ENCODE data around the gene GPR173. TPM values are rescaled to one million over a fixed set of nuclear protein-coding genes. Genes with fewer than 3 reads are reported as not detected.

Gene GPR173, protein sequence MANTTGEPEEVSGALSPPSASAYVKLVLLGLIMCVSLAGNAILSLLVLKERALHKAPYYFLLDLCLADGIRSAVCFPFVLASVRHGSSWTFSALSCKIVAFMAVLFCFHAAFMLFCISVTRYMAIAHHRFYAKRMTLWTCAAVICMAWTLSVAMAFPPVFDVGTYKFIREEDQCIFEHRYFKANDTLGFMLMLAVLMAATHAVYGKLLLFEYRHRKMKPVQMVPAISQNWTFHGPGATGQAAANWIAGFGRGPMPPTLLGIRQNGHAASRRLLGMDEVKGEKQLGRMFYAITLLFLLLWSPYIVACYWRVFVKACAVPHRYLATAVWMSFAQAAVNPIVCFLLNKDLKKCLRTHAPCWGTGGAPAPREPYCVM
- 1.1 and 1.5 TPM in 2 replicates for total RNA-seq

GRCh38 chrX:53048169-53049126 lies at the start of gene GPR173:
GPR173 (plus strand) TSS chrX:53048789; CDS start chrX:53076622, 27,833 bp downstream.

DNA sequence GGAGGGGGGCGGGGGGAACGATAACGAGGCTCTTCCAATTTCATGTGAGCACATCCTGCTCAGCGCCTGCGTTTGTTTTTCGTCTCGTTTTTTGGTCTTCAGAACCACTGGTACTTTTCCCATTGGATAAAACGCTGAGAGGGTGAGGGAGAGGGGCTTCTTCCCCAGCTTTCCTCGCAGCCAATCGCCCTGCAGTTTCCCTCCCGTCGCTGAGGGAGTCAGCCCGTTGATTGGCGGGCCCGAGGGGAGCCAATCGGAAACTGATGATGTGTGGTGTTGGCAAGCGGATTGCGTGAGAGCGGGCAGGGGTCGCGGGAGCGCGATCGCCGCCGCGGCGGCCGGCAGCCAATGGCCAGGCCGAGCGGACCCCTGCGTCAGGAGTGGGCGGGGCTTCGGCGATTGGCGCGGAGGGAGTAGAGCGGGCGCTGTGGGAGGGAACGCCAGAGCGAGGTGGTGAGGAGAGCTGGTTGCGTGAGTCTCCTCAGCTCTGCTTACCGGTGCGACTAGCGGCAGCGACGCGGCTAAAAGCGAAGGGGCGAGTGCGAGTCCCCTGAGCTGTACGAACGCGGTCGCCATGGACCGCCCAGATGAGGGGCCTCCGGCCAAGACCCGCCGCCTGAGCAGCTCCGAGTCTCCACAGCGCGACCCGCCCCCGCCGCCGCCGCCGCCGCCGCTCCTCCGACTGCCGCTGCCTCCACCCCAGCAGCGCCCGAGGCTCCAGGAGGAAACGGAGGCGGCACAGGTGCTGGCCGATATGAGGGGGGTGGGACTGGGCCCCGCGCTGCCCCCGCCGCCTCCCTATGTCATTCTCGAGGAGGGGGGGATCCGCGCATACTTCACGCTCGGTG lies 33.6 kb downstream of the GPR173 start, which contains the start of gene TSPYL2:
Gene TSPYL2 (plus strand): TSS at position 443 of the 848 bp plus-strand sequence. CDS start 132 bp downstream, at position 575.

DNA sequence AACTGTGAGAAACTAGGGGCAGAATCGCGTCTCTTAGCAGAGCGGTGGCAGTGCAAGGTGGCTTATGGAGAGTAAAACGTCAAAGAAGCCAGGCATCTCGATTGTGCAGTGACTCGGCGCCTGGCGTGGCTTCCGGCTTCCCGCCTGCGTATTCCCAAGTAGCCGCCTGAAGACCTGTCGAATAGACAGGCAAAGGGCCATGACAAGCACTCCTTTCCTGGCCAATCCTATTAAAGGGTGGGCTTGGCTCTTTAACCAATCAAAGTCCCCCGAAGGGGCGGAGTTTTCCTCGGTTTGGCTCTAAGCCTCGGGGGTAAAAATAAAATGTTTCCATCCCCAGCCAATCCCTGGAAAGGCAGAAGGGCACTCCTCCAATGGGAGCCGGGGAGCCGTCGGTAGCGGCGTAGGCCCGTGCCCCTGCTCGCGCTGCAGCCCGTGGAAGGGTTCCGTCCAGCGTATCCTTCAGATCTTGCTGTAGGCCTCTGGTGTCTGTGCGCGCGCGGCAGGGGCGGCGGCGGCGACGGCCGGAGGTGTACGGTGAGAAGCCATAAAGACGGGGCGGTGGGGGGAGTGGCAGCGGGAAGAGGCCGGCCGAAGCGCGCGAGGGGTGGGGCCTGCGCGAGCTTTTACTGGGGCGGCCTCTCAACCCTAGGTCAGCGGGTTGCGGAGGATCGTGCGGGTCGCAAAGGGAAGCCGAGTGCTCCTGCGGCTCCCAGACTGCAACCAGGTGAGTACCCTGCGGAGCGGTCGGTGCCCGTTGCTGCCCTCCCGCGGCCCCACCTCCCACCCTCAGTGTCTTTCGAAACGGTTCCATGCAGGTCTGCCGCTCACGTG lies 45.4 kb downstream of the GPR173 start, which contains the start of gene KANTR:
Gene KANTR (plus strand): TSS at position 395 of the 834 bp plus-strand sequence. CDS start 30,131 bp downstream, outside the sequence.

Other genes with a start within 250 kb of the GPR173 start
- gene XAGE5, start 237.5 kb upstream of the GPR173 start, total RNA-seq: not detected in 2 replicates
- gene XAGE3, start 180.7 kb upstream of the GPR173 start, total RNA-seq: not detected in 2 replicates
- 4.6 and 5.7 TPM in 2 replicates for gene FAM156B, start 151.5 kb upstream of the GPR173 start, total RNA-seq
- gene FAM156A, start 90.3 kb upstream of the GPR173 start, total RNA-seq: 7.0 and 7.2 TPM in 2 replicates
- gene TSPYL2, start 33.6 kb downstream of the GPR173 start, total RNA-seq: 9.0 and 14.0 TPM in 2 replicates
- gene KANTR, start 45.4 kb downstream of the GPR173 start, total RNA-seq: 5.1 and 6.8 TPM in 2 replicates
- 56.0 and 125 TPM in 2 replicates for gene KDM5C, start 176.4 kb downstream of the GPR173 start, total RNA-seq
- gene IQSEC2, start 232.8 kb downstream of the GPR173 start, total RNA-seq: 0.22 and 0.34 TPM in 2 replicates